HG03432 (cell line): ENCODE measurements around the gene THAP12.
"Not testable (repeated sequence)": the region's sequence is repeated elsewhere in the genome, so short reads cannot be mapped to it uniquely, and the experiment has no call there.

Experiments
- ATAC-seq: cut with Tn5 transposase; IDR thresholded peaks from one replicate; pipeline ENCODE4 v1.9.1; 2021; ENCODE audit warnings: mild to moderate bottlenecking, moderate library complexity; ENCODE audit not compliant: unreplicated experiment

The THAP12 gene

DNA sequence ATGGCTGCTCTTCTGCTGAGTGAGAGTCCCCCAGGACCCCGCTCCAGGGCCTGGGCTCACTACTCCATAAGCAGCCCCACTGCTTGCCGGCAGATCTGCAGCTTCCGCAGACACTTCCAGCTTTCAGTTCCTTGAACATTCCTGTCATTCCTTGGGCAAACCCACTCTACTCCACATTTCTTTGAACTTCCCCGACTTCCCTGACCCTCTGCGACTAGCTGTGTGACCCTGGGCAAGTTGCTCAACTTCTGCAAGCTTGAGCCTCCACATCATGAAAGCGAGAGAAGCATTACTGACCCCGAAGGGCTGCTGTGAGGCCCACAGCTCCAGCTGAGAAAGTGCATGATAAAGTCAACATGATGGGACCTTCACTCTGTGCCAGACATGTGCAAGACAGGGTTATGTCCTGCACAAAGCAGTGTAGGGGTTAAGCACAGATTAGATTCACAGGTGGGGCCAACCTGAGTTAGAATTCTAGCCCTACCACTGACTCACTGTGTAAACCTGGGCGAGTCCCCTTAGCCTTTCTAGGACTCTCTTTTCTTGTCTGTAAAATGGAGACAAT, 51.8 kb downstream of the THAP12 start:
- no peak for ATAC-seq

DNA sequence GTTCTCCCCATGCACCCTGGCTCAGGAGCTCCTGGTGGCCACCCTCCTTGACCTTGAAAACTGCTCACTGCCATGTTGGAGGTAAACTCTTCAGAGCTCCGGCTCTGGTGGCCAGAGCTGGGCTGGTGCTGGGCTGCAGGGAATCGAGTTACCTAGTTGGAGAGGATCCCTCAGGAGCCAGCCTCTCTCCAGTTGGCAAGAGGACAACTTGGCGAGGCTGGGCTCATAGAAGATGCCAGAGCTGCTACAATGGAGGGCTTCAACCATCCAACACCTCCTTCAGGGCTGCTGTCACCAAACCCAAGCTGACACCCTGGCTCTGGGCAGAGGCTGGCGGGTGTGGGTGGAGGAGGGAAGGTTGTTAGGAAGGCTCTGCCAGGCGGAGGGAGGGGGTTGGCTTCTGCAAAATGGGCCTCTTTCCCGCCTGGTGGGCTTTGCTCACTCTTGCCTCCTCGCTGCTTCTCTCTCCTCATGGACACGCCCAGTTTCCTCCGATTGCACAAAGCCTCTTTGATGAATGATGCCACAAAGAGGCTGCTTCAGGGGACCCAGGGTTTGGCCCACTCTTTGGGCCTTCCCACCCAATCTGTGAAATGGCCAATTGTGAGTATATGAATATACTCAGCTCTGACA, 53.1 kb downstream of the THAP12 start:
- no peak for ATAC-seq

DNA sequence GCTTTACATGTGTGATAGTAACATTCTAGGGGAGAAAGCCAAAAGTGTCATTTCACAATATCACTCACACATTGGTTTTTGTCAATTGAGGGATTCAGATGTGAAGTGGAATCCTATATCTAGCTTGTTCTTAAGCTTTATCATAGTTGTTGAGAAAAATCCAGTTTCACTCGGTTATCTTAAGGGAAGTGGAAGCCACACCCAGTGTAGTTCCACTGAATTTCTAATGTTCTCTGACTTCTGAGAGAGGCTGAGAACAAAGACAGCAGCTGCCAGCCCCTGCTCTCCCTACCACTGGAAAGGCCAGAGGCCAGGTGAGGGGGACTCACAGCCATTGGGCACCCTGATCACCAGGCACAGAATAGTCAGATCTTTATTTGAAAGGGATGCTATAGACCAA, 53.7 kb downstream of the THAP12 start:
- ATAC-seq, result no peak

DNA sequence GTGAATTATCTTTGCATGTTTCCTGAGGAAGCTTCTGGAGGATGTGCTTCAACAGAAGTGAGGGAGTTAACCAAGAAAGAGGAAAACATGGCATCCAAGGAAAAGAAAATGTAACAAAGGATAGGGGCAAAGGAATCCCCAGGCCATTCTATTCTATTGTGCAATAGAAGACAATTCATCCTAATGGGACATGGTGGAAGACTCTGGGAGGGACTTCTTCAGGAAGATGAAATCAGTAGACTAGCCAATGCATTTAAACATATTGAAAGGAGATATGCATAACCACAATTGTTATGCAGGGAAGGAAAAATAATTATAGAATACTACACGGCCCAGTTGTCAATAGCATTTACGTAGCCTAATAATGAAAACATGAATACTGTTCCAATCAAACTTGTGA, 55.7 kb downstream of the THAP12 start:
- no peak for ATAC-seq

DNA sequence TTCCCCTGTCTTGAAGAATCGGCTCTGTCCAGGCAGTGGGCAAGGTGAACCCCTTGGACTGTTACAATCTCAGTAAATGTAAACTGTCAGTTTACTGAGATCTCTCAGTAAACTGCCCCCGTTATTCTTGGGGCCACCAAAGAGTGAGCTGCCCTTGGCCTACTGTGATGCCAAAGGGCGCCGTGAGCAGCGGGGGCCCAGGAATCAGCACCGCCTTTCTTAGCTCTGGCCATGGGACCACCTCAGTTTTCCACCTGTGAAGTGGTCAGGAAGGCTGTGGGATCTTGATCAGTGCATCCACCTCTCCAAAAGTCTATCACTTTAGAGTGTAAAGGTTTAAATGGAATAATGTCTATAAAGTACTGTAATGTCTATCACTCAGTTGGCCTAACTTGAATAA, 57.1 kb downstream of the THAP12 start:
- ATAC-seq, result no peak

GRCh38 chr11:76323375-76323774, 57.6 kb downstream of the THAP12 start:
- ATAC-seq, result not testable (repeated sequence)

DNA sequence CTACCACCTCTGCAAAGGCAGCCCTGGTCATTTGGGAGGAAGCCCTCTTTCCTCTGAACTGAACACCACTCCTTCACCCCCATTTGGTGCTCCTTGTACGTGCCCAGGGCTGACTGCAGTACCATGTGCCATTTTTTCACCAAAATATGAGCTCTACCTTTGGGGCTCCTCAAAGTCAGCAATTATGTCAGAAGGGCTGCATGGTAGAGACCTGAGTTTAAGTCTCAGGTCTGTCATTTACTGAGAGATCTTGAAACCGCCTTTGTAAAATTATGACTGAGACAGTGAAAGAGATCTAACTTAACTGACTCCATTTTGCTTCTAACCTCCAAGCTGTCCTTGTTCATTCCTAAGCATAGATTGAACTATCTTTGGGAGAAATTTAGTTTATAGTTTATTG, 58.0 kb downstream of the THAP12 start:
- ATAC-seq, result no peak

DNA sequence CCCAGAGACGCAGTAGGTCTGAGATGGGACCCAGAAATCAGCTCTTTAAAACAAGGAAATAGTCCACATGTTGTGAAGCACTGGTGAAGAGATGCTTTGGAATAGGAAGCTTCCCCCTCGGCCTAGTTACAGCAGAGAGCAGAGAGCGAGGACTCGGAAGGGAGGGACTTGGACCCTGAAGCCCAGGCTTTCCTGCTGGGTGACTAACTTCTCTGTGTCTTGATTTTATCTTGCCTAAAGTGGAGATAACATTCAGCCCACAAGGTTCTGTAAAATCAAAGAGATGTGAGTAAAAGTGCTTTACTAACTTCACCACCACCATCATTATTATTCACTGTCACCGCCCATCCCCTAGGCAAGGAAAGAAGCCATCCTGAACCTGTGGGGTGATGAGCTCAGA, 58.4 kb downstream of the THAP12 start:
- ATAC-seq, result no peak

DNA sequence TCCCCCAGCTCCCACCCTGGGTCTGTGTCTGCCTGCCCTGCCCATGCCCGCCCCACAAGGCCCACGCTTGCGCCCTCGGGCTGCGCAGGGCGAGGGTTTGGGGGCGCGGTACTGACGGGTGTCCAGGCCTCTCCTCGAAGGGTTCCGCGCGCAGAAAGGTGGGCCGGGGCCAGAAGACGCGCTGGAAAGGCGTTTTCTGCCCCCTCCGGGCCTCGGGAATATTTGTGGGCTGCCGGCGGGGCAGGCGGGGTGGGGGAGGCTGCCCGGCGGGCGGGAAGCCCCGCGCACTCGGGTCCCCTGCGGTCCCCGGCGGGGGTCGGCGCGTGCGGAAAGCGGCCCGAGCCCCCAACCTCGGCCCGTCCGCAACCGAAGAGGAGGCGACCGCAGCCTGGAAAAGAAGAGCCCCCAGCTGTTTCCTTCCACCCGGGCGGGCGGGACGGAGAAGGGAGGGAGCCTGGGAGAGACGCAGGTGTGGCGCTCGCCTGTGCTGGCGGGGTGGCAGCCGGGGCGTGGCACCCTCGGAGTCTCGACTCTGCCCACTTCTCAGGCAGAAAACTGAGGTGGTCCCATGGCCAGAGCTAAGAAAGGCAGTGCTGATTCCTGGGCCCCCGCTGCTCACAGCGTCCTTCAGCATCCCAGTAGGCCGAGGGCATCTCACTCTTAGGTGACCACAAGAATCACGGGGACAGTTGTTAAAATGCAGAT, 59.0 kb downstream of the THAP12 start:
- no peak for ATAC-seq

DNA sequence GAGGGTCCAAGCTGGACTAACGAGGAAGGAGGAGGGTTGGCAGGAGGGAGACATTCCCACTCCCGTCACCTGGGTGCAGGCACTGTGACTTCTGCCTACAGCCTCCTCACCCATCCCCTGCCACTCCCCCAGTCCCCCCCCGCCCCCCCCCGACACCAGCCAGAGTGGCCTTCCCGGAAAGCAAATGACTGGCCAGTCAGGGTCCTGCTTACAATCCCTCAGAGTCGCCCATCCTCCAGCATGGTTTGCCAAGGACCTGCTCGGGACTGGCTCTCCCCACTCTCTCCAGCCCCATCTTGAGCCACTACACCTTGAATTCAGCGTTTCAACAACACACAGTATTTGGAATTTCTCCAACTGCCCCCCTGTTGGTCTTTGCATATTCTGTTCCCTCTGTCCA, 59.6 kb downstream of the THAP12 start:
- ATAC-seq, result no peak

DNA sequence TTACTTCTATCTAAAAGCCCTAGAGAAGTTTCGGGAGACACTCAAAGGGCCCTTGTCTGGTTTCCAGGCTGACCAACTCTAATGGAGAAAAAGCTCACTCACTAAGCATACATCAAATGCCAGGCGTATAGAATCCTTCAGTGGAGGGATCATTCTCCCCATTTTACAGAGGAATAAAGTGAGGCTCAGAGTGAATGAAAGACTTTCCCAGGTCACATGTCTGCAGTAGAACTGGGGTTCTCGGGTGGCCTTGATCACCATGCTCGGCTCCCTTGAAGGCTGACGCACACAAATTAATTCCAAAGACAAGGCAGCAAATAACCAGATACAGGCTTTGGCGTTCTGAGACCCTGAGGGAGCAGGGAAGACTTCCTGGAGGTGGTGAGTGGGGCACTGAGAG, 60.0 kb downstream of the THAP12 start:
- no peak for ATAC-seq

DNA sequence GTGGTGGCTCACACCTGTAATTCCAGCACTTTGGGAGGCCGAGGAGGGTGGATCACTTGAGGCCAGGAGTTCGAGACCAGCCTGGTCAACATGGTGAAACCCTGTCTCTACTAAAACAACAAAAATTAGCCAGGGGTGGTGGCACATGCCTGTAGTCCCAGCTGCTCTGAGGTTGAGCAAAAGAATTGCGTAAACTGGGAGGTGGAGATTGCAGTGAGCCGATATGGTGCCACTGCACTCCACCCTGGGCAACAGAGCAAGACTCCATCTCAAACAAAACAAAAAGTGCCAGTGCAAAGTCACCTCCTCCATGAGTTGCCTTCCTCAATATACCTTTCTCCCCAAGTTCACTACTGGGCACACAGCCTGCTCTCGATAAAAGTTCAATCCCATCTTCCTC, 61.1 kb downstream of the THAP12 start:
- ATAC-seq, result not testable (repeated sequence)

GRCh38 chr11:76318744-76319384, 62.1 kb downstream of the THAP12 start:
- peak; percentile 64 for ATAC-seq

DNA sequence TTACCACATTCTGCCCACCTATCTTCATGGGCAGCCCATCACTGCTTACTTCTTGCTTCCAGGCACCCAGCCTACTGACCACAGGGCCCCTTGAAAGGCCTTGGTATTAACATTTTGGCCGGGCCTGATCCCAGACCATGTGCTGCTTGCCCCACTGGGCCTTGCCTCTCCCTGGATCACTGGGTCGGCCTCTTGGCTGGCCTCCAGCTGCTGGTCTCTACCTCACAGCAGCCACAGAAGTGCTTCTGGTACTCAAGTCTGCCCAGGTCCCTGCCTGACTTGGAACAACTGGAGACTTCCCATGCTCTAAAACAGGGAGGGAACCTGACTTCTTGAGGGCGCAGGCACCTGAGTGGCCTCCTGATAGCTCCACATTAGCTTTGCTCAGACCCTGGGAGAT, 63.6 kb downstream of the THAP12 start:
- ATAC-seq, result no peak

GRCh38 chr11:76316726-76317125, 64.2 kb downstream of the THAP12 start:
- ATAC-seq, result no peak

- no peak for ATAC-seq
Observed at GRCh38 chr11:76315182-76315853, 65.6 kb downstream of the THAP12 start.

DNA sequence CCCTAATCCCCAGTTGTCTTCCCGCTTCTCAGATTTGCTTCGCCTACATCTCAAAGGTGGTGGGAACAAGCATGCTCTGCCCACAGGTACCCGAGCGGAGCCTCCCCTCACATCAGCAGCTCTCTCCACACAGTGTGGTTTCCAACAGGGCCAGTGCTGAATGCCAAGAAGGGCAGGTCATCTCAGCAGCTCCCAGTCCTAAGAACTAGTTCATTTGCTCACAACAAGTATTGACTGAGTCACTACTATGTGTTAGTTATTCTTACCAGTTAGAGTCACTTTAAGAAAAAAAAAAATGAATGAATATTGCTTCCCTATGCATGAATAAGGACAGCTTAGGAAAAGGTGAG, 66.2 kb downstream of the THAP12 start:
- no peak for ATAC-seq

- no peak for ATAC-seq
Observed at GRCh38 chr11:76313913-76314740, 66.8 kb downstream of the THAP12 start.

DNA sequence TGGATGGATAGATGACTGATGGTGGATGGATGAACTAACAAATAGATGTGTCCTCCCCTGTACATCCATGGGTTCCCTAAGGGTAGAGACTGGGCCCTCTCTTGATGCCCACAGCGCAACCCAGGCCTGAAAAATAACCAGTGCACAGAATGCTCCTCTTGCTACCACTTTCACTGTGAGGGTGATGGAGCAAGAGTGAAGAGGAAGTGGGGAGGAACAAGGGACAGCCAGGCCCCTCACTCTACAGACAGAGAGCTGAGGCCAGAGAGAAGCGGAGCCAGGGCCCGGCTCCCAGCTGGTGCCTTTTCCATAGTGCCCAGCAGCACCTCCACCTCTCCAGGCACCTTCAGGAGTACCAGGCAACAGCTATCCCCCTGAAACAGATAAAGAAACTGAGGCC, 67.7 kb downstream of the THAP12 start:
- no peak for ATAC-seq

DNA sequence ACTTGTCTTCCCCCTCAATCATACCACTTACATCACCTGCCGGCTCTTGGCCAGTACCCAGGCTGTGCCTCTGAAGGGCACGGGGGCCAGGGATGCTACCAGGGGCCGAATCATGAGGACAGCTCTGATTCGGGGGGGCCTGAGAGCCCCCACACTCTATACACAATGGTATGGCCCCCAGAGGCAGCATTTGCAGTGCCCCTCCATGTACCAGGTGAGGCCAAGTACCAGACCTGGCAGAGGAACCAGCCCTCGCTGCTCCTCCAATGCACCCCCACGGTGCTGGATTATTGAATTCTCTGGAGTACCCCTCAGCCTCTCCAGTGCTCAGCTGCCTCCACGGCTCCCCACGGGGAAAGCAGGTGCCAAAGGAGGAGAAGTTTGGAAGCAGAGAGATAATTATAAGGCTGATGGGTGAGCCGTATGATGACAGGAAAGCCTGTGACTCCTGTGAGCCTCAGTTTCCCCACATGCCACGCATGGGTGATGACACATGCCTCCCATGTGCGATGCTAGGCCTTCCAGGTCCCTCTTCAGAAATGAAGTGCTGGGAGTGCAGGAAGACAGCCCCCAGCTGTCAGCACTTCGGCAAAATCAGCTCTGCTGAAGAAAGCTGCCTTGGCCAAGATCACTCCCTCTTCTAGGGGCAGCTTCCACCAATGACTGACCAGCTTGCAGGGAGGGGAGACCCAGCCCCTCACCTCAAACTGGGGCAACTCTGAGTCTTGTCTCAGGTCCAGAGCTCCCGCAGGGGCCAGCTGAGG, 69.9 kb downstream of the THAP12 start:
- no peak for ATAC-seq
